A549 (cell line): ENCODE measurements around the gene SLC35B4.

ENCODE experiments used
- CHD2 ChIP-seq: fragments of 150-350 bp; IDR thresholded peaks from 2 replicates; pipeline ENCODE4 v1.6.1; 2014; ENCODE audit warnings: low read length; ENCODE audit not compliant: partially characterized antibody
- CHD4 ChIP-seq: fragments of 200-600 bp; sonication (generic); IDR thresholded peaks from 2 replicates; pipeline ENCODE4 v1.6.1; 2016; ENCODE audit warnings: antibody characterized with exemption, mild to moderate bottlenecking, borderline replicate concordance
- ESRRA ChIP-seq: fragments of 150-350 bp; IDR thresholded peaks from 2 replicates; pipeline ENCODE4 v1.6.1; 2014; ENCODE audit warnings: mild to moderate bottlenecking, low read length, borderline replicate concordance
- JUN ChIP-seq, 2 experiments: fragments of >200 bp; sonication (Bioruptor Twin); formaldehyde crosslinking; IDR thresholded peaks; 2 replicates in 1 of 2; 3 replicates in 1 of 2; pipeline ENCODE4 v1.6.1; 2016 to 2017
- MAZ ChIP-seq: fragments of 150-350 bp; IDR thresholded peaks from 2 replicates; pipeline ENCODE4 v1.6.1; 2014; ENCODE audit warnings: antibody characterized with exemption, low read depth, low read length, borderline replicate concordance
- POLR2A ChIP-seq: IDR thresholded peaks from 2 replicates; pipeline ENCODE4 v1.6.1; 2012; ENCODE audit warnings: mild to moderate bottlenecking, low read length
- POLR2AphosphoS2 ChIP-seq: conservative IDR thresholded peaks from 2 replicates; pipeline ENCODE4 v1.6.1; 2012; ENCODE audit warnings: low read length, improper control_type of control experiment, inconsistent platforms
- RAD21 ChIP-seq, 2 experiments: fragments of >200 bp in 1 of 2; sonication (Bioruptor Twin) in 1 of 2; formaldehyde crosslinking in 1 of 2; IDR thresholded peaks in 1 of 2; conservative IDR thresholded peaks in 1 of 2; 2 replicates in 1 of 2; 3 replicates in 1 of 2; pipeline ENCODE4 v1.6.1; 2012 to 2018; ENCODE audit warnings: inconsistent platforms in 1 of 2
- TF ChIP-seq, protein P1 (sequence below): fragments of >200 bp; sonication (Bioruptor Twin); formaldehyde crosslinking; IDR thresholded peaks from 3 replicates; pipeline ENCODE4 v1.5.1; 2016
- TF ChIP-seq, protein P2 (sequence below): fragments of 200-600 bp; sonication (generic); IDR thresholded peaks from 2 replicates; pipeline ENCODE4 v1.6.1; 2016; ENCODE audit warnings: antibody characterized with exemption, mild to moderate bottlenecking, moderate library complexity
- TF ChIP-seq, protein P3 (sequence below): fragments of 150-350 bp; IDR thresholded peaks from 2 replicates; pipeline ENCODE4 v1.6.1; 2014; ENCODE audit warnings: low read depth, mild to moderate bottlenecking, low read length
- TF ChIP-seq, protein P4 (sequence below): fragments of >200 bp; sonication (Bioruptor Twin); formaldehyde crosslinking; IDR thresholded peaks from 3 replicates; pipeline ENCODE4 v1.6.1; 2016

DNA sequence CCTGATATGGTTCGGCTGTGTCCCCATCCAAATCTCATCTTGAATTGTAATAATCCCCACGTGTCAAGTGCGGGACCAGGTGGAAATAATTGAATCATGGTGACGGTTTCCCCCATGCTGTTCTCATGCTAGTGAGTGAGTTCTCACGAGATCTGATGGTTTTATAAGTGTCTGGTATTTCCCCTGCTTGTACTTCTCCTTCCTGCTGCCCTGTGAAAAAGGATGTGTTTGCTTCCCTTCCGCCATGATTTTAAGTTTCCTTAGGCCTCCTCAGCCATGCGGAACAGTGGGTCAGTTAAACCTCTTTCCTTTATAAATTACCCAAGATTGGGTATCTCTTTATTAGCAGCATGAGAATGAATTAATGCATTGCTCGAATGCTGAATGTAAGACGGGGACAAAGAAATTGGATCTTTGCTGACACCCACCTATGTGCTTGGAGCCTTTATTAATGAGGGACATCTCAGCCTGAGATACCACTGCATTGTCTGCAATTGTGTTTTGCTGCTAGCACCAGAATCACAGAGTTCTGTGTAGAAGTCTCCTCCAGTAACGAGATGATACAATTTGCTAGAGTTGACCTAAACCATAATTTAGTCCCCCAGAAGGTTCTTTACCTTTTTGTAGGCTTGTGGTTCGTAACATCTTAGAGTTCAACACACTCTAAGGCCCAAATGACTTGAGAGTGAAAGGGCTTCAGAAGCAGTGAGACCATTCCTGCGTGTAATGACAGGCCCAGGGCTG lies 28.6 kb downstream of the SLC35B4 start:
- no peak for TF ChIP-seq CHD2
- TF ChIP-seq, protein P1, sequence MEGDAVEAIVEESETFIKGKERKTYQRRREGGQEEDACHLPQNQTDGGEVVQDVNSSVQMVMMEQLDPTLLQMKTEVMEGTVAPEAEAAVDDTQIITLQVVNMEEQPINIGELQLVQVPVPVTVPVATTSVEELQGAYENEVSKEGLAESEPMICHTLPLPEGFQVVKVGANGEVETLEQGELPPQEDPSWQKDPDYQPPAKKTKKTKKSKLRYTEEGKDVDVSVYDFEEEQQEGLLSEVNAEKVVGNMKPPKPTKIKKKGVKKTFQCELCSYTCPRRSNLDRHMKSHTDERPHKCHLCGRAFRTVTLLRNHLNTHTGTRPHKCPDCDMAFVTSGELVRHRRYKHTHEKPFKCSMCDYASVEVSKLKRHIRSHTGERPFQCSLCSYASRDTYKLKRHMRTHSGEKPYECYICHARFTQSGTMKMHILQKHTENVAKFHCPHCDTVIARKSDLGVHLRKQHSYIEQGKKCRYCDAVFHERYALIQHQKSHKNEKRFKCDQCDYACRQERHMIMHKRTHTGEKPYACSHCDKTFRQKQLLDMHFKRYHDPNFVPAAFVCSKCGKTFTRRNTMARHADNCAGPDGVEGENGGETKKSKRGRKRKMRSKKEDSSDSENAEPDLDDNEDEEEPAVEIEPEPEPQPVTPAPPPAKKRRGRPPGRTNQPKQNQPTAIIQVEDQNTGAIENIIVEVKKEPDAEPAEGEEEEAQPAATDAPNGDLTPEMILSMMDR = no peak
- no peak for TF ChIP-seq POLR2A
- TF ChIP-seq RAD21 (conservative IDR thresholded peaks at IDR 0.05 in 1 of 2, IDR thresholded peaks at IDR 0.05 in 1 of 2) = no peak
- TF ChIP-seq, protein P2, sequence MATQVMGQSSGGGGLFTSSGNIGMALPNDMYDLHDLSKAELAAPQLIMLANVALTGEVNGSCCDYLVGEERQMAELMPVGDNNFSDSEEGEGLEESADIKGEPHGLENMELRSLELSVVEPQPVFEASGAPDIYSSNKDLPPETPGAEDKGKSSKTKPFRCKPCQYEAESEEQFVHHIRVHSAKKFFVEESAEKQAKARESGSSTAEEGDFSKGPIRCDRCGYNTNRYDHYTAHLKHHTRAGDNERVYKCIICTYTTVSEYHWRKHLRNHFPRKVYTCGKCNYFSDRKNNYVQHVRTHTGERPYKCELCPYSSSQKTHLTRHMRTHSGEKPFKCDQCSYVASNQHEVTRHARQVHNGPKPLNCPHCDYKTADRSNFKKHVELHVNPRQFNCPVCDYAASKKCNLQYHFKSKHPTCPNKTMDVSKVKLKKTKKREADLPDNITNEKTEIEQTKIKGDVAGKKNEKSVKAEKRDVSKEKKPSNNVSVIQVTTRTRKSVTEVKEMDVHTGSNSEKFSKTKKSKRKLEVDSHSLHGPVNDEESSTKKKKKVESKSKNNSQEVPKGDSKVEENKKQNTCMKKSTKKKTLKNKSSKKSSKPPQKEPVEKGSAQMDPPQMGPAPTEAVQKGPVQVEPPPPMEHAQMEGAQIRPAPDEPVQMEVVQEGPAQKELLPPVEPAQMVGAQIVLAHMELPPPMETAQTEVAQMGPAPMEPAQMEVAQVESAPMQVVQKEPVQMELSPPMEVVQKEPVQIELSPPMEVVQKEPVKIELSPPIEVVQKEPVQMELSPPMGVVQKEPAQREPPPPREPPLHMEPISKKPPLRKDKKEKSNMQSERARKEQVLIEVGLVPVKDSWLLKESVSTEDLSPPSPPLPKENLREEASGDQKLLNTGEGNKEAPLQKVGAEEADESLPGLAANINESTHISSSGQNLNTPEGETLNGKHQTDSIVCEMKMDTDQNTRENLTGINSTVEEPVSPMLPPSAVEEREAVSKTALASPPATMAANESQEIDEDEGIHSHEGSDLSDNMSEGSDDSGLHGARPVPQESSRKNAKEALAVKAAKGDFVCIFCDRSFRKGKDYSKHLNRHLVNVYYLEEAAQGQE = no peak
- TF ChIP-seq, protein P3, sequence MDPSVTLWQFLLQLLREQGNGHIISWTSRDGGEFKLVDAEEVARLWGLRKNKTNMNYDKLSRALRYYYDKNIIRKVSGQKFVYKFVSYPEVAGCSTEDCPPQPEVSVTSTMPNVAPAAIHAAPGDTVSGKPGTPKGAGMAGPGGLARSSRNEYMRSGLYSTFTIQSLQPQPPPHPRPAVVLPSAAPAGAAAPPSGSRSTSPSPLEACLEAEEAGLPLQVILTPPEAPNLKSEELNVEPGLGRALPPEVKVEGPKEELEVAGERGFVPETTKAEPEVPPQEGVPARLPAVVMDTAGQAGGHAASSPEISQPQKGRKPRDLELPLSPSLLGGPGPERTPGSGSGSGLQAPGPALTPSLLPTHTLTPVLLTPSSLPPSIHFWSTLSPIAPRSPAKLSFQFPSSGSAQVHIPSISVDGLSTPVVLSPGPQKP = no peak
- TF ChIP-seq JUN (IDR thresholded peaks at IDR 0.05) = no peak
- no peak for TF ChIP-seq MAZ
- TF ChIP-seq CHD4 = no peak
- no peak for TF ChIP-seq POLR2AphosphoS2
- TF ChIP-seq, protein P4, sequence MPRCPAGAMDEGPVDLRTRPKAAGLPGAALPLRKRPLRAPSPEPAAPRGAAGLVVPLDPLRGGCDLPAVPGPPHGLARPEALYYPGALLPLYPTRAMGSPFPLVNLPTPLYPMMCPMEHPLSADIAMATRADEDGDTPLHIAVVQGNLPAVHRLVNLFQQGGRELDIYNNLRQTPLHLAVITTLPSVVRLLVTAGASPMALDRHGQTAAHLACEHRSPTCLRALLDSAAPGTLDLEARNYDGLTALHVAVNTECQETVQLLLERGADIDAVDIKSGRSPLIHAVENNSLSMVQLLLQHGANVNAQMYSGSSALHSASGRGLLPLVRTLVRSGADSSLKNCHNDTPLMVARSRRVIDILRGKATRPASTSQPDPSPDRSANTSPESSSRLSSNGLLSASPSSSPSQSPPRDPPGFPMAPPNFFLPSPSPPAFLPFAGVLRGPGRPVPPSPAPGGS = no peak
- TF ChIP-seq ESRRA = no peak
